Parathyroid adenoma (tissue), 2 donors: ENCODE measurements around the gene PERM1.
"Not testable (repeated sequence)": the region's sequence is repeated elsewhere in the genome, so short reads cannot be mapped to it uniquely, and the experiment has no call there.

Experiments used
- H2AFZ ChIP-seq: fragments of 300-600 bp; sonication (generic); one replicate; pipeline ENCODE4 v1.7.0; 2017; ENCODE audit warnings: antibody characterized with exemption, mild to moderate bottlenecking
- H3K27ac ChIP-seq: fragments of 300-600 bp; sonication (generic); one replicate; pipeline ENCODE4 v1.7.0; 2017
- H3K27me3 ChIP-seq: fragments of 300-600 bp; sonication (generic); one replicate; pipeline ENCODE4 v1.7.0; 2017; ENCODE audit warnings: low read length; ENCODE audit not compliant: control insufficient read depth, insufficient read depth
- H3K36me3 ChIP-seq: fragments of 300-600 bp; sonication (generic); one replicate; pipeline ENCODE4 v1.7.0; 2017; ENCODE audit warnings: low read length; ENCODE audit not compliant: control insufficient read depth, insufficient read depth
- H3K4me1 ChIP-seq: fragments of 300-600 bp; sonication (generic); one replicate; pipeline ENCODE4 v1.7.0; 2017; ENCODE audit warnings: control low read depth
- H3K4me2 ChIP-seq: fragments of 300-600 bp; sonication (generic); one replicate; pipeline ENCODE4 v1.7.0; 2017; ENCODE audit warnings: low read length
- H3K4me3 ChIP-seq: fragments of 300-600 bp; sonication (generic); one replicate; pipeline ENCODE4 v1.7.0; 2017; ENCODE audit warnings: low read depth, low read length
- H3K79me2 ChIP-seq: fragments of 300-600 bp; sonication (generic); one replicate; pipeline ENCODE4 v1.7.0; 2017; ENCODE audit warnings: control low read depth
- H3K9ac ChIP-seq: fragments of 300-600 bp; sonication (generic); one replicate; pipeline ENCODE4 v1.7.0; 2017; ENCODE audit warnings: mild to moderate bottlenecking
- H3K9me3 ChIP-seq: fragments of 300-600 bp; sonication (generic); one replicate; pipeline ENCODE4 v1.7.0; 2017; ENCODE audit warnings: low read length; ENCODE audit not compliant: control insufficient read depth
- CTCF ChIP-seq: fragments of 300-600 bp; sonication (generic); IDR thresholded peaks from one replicate; pipeline ENCODE4 v1.7.0; 2017; ENCODE audit warnings: antibody characterized with exemption, mild to moderate bottlenecking
- donor health status: primary hyperparathyroidism.

Gene PERM1

GRCh38 chr1:980137-980571 is 1.7 kb downstream of the PERM1 start:
- H3K4me2 ChIP-seq = no peak overlapping the region
- no peak overlapping the region for H2AFZ ChIP-seq
- H3K27ac ChIP-seq = no peak overlapping the region
- no peak overlapping the region for H3K4me3 ChIP-seq
- no peaks in the 10 kb centered on the region for H3K27me3 ChIP-seq
- no peaks in the 10 kb centered on the region for H3K4me1 ChIP-seq
- no peaks in the 10 kb centered on the region for H3K79me2 ChIP-seq
- H3K36me3 ChIP-seq = no peaks in the 10 kb centered on the region
- H3K9ac ChIP-seq = no peak overlapping the region
- H3K9me3 ChIP-seq = no peaks in the 10 kb centered on the region
- TF ChIP-seq CTCF = no peak

- no peak overlapping the region for H2AFZ ChIP-seq
- H3K27me3 ChIP-seq = no peaks in the 10 kb centered on the region
- no peak overlapping the region for H3K27ac ChIP-seq
- H3K4me2 ChIP-seq = no peak overlapping the region
- H3K4me3 ChIP-seq = no peak overlapping the region
- no peak for TF ChIP-seq CTCF
- no peaks in the 10 kb centered on the region for H3K36me3 ChIP-seq
- H3K79me2 ChIP-seq = no peaks in the 10 kb centered on the region
- H3K4me1 ChIP-seq = no peaks in the 10 kb centered on the region
- H3K9me3 ChIP-seq = no peaks in the 10 kb centered on the region
- no peak overlapping the region for H3K9ac ChIP-seq
Measured at GRCh38 chr1:979744-980072, 2.2 kb downstream of the PERM1 start.

GRCh38 chr1:978835-979743 is 2.8 kb downstream of the PERM1 start:
- no peaks in the 10 kb centered on the region for H3K9me3 ChIP-seq
- no peaks in the 10 kb centered on the region for H3K4me1 ChIP-seq
- H3K9ac ChIP-seq = no peak overlapping the region
- no peak overlapping the region for H3K4me3 ChIP-seq
- no peaks in the 10 kb centered on the region for H3K27me3 ChIP-seq
- H3K4me2 ChIP-seq = no peak overlapping the region
- no peak overlapping the region for H2AFZ ChIP-seq
- no peaks in the 10 kb centered on the region for H3K36me3 ChIP-seq
- H3K79me2 ChIP-seq = no peaks in the 10 kb centered on the region
- TF ChIP-seq CTCF = no peak
- no peak overlapping the region for H3K27ac ChIP-seq

GRCh38 chr1:978069-978834 is 3.6 kb downstream of the PERM1 start:
- no peaks in the 10 kb centered on the region for H3K9me3 ChIP-seq
- no peak overlapping the region for H3K4me3 ChIP-seq
- no peak overlapping the region for H3K9ac ChIP-seq
- H3K27me3 ChIP-seq = no peaks in the 10 kb centered on the region
- no peak overlapping the region for H2AFZ ChIP-seq
- no peaks in the 10 kb centered on the region for H3K36me3 ChIP-seq
- no peaks in the 10 kb centered on the region for H3K4me1 ChIP-seq
- no peaks in the 10 kb centered on the region for H3K79me2 ChIP-seq
- no peak for TF ChIP-seq CTCF
- H3K27ac ChIP-seq = no peak overlapping the region
- H3K4me2 ChIP-seq = no peak overlapping the region

- H3K4me1 ChIP-seq, H3K4me3 ChIP-seq, H3K4me2 ChIP-seq, H3K27ac ChIP-seq, H3K27me3 ChIP-seq, H3K9me3 ChIP-seq, H3K36me3 ChIP-seq, H3K79me2 ChIP-seq, H2AFZ ChIP-seq, H3K9ac ChIP-seq: not testable (repeated sequence)
Measured at GRCh38 chr1:976791-977190, 5.1 kb downstream of the PERM1 start.
